K562 (cell line): ENCODE measurements around the gene TMEM88. TPM values are rescaled to one million over a fixed set of nuclear protein-coding genes. Genes with fewer than 3 reads are reported as not detected.
A peak's percentile ranks its signal among the peaks of the same experiment; 100 is the strongest.

Source experiments
- ATAC-seq: fragments of 200-7000 bp; cut with Tn5 transposase; 3 replicates; pipeline ENCODE4 v1.9.1; 2020; ENCODE audit warnings: moderate library complexity
- BruUV-seq: library from RNA; stranded (reverse); fragments of 400-500 nt; replicated peaks from 2 replicates; lab custom pipeline; 2021; lab: Mats Ljungman, UMichigan
- CTCF ChIA-PET: fragments of 300-600 bp; formaldehyde crosslinking; extraction: SDS; loops from one replicate; lab custom pipeline; 2021; ENCODE audit warnings: low intra/inter-chr PET ratio; lab: Yijun Ruan, JAX
- POLR2A ChIA-PET: fragments of 300-600, 350-650 bp; sonication (Branson Sonifier 250); formaldehyde crosslinking; extraction: SDS; loops from one replicate; lab custom pipeline; 2021; ENCODE audit warnings: antibody characterized with exemption, inconsistent platforms; lab: Yijun Ruan, JAX
- DNase-seq, 4 experiments: peaks; one replicate each; pipeline versions ENCODE4 v3.0.0 to v3.0.0-alpha.2; 2011 to 2018; ENCODE audit warnings: low spot score in 3 of 4, mixed read lengths in 3 of 4; ENCODE audit errors: extremely low read depth in 1 of 4
- FAIRE-seq: peaks from 2 replicates; lab custom pipeline; 2011; peaks lifted over from hg19 to GRCh38; lab: Jason Lieb, UNC
- H2AFZ ChIP-seq: 2 replicates; pipeline ENCODE4 v1.6.0; 2011; ENCODE audit warnings: low read depth, low read length, control low read depth, inconsistent platforms
- H3K27ac ChIP-seq: fragments of 200-600 bp; 3 replicates; pipeline ENCODE4 v1.8.0; 2011; ENCODE audit warnings: low read depth, mild to moderate bottlenecking, control low read depth, inconsistent platforms, low read length, moderate library complexity, mixed read lengths; ENCODE audit errors: extremely low read depth
- H3K27me3 ChIP-seq, 2 experiments: fragments of 300-600 bp in 1 of 2; 2 replicates in 1 of 2; 3 replicates in 1 of 2; pipeline versions ENCODE4 v1.6.0 to v1.8.0; 2011; ENCODE audit warnings: inconsistent platforms in 2 of 2, low read length in 2 of 2, mild to moderate bottlenecking in 1 of 2, mixed read lengths in 1 of 2, moderate library complexity in 1 of 2; ENCODE audit not compliant: control insufficient read depth in 2 of 2, insufficient read depth in 2 of 2
- H3K36me3 ChIP-seq: fragments of 300-600 bp; 3 replicates; pipeline ENCODE4 v1.8.0; 2011; ENCODE audit warnings: mild to moderate bottlenecking, low read length, inconsistent platforms; ENCODE audit not compliant: control insufficient read depth, insufficient read depth
- H3K4me1 ChIP-seq, 2 experiments: fragments of 200-600 bp in 1 of 2; replicated peaks in 1 of 2; 2 replicates in 1 of 2; 3 replicates in 1 of 2; pipeline versions ENCODE4 v1.5.1 to v1.8.0; 2011; ENCODE audit warnings: inconsistent platforms in 2 of 2, low read length in 2 of 2, mild to moderate bottlenecking in 1 of 2, mixed read lengths in 1 of 2, moderate library complexity in 1 of 2; ENCODE audit not compliant: control insufficient read depth in 2 of 2, insufficient read depth in 2 of 2
- H3K4me2 ChIP-seq: 2 replicates; pipeline ENCODE4 v1.6.1; 2011; ENCODE audit warnings: low read length, control low read depth, inconsistent platforms, mixed read lengths; ENCODE audit not compliant: insufficient read depth
- H3K4me3 ChIP-seq: fragments of 200-600 bp; sonication (generic), shearing (Covaris generic); 2 replicates; pipeline ENCODE4 v1.5.1; 2016; ENCODE audit warnings: control low read depth, inconsistent platforms
- H3K79me2 ChIP-seq: fragments of 200-600 bp; 3 replicates; pipeline ENCODE4 v1.8.0; 2011; ENCODE audit warnings: low read length, inconsistent platforms; ENCODE audit not compliant: control insufficient read depth, insufficient read depth
- H3K9ac ChIP-seq, 2 experiments: 2 replicates each; pipeline versions ENCODE4 v1.6.0 to v1.6.1; 2011; ENCODE audit warnings: low read depth in 2 of 2, low read length in 2 of 2, control low read depth in 1 of 2, inconsistent platforms in 1 of 2, mild to moderate bottlenecking in 1 of 2, mixed read lengths in 1 of 2; ENCODE audit not compliant: insufficient read depth in 1 of 2
- H3K9me1 ChIP-seq: one replicate; pipeline ENCODE4 v1.6.0; 2011; ENCODE audit warnings: inconsistent platforms, mild to moderate bottlenecking, low read length, moderate library complexity; ENCODE audit not compliant: control insufficient read depth, insufficient read depth
- H3K9me3 ChIP-seq: replicated peaks from 2 replicates; pipeline ENCODE4 v1.5.1; 2011; ENCODE audit warnings: low read depth, low read length, inconsistent platforms; ENCODE audit not compliant: control insufficient read depth, insufficient read depth
- H4K20me1 ChIP-seq: replicated peaks from 2 replicates; pipeline ENCODE4 v1.6.1; 2011; ENCODE audit warnings: low read length, inconsistent platforms, mixed read lengths; ENCODE audit not compliant: control insufficient read depth, insufficient read depth
- ARNT ChIP-seq, 2 experiments: fragments of 450-650 bp; IDR thresholded peaks; 2 replicates each; pipeline ENCODE4 v1.6.1; 2016; ENCODE audit warnings: mild to moderate bottlenecking in 1 of 2
- POLR2G ChIP-seq: fragments of 200-400 bp; formaldehyde crosslinking; IDR thresholded peaks from 2 replicates; pipeline ENCODE4 v1.6.1; 2017; ENCODE audit warnings: low read depth, mild to moderate bottlenecking, antibody characterized with exemption, low read length, moderate library complexity
- RBFOX2 ChIP-seq: fragments of 200-400 bp; formaldehyde crosslinking; IDR thresholded peaks from 2 replicates; pipeline ENCODE4 v1.6.1; 2017; ENCODE audit warnings: low read depth, mild to moderate bottlenecking, low read length, moderate library complexity
- ZNF224 ChIP-seq: sonication (generic); formaldehyde crosslinking; IDR thresholded peaks from 2 replicates; pipeline ENCODE4 v1.8.0; 2022; ENCODE audit warnings: mild to moderate bottlenecking, missing genetic modification reagents
- WGBS: fragments of 100-300 bp; shearing (Covaris generic); methylation state at CpG from one replicate; pipeline ENCODE4 v1.1.6; 2016; ENCODE audit warnings: low coverage, mixed read lengths; ENCODE audit not compliant: insufficient coverage; ENCODE audit errors: missing lambda C conversion rate; 5-methylcytosine and 5-hydroxymethylcytosine counted together
- in situ Hi-C: fragments of 300-500 bp; cut with MboI; formaldehyde crosslinking; loops from 4 replicates; pipeline ENCODE4 v1.15.0; 2018; ENCODE audit warnings: inconsistent platforms, mixed read lengths
- intact Hi-C: fragments of 100-400 bp; cut with micrococcal nuclease; formaldehyde crosslinking; loops from 2 replicates; pipeline ENCODE4 v1.14.2; 2022
- polyA plus RNA-seq, 8 experiments: library from polyadenylated mRNA; depleted of rRNA in 4 of 8; stranded (reverse) in 5 of 8; unstranded in 3 of 8; fragments of >200 nt; fragmentation: Nextera tagmentation in 2 of 8; fragmentation: Illumina TruSeq in 1 of 8; extraction: Ambion mirVana in 2 of 8; extraction: Trizol in 1 of 8; gene quantifications; 2 replicates each; pipeline versions ENCODE4 v1.2.1 to v1.2.3, GENCODE V29; 2011 to 2014; ENCODE audit warnings: inconsistent platforms in 1 of 8, missing spikeins in 1 of 8
- total RNA-seq, 7 experiments: library from RNA; depleted of rRNA in 6 of 7; stranded (reverse); fragments of >200 nt in 6 of 7; fragmentation: Illumina TruSeq in 2 of 7; extraction: Trizol in 2 of 7; gene quantifications; 2 replicates each; pipeline versions ENCODE4 v1.2.1 to v1.2.3, GENCODE V29; 2011 to 2021; ENCODE audit warnings: low replicate concordance in 1 of 7

TMEM88 gene
- total and polyA plus RNA-seq, 9 of the 15 experiments (the other 6 are each of a cell fraction or from before 2014, with no cell fraction given) = 0.10 to 1.4 (median 0.36) TPM; not detected in 3

DNA sequence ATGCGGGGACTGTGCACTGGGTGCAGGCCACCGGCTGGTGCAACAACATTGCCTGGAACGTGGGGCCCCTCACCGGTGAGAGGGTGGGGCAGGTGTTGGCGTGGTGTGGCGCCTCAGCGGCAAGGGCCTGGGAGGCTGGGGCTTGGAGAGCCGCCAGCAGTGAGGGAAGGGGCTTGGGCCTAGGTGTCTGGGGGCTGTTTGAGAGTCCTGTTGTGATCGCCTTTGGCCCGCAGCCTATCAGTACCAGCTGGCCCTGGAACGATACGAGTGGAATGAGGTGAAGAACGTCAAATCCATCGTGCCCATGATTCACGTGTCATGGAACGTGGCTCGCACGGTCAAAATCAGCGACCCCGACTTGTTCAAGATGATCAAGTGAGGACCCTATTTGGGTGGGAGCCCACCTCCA, 2.6 kb upstream of the TMEM88 start:
- intact Hi-C loops = loop anchor here (10.0 kb wide), 1 partner anchor 107 kb away; no protein-coding TSS in a partner anchor
- DNase-seq = no peak
- Histone ChIP-seq H3K9ac (no peak overlapping the region), H4K20me1 (no peaks in the 10 kb centered on the region), H3K79me2 (peaks cover 6% of the 10 kb centered on the region; the same call in 1 of the 3 replicates), H3K36me3 (peaks cover 51% of the 10 kb centered on the region; the same call in 2 of the 3 replicates), H3K4me1 (peaks cover 5 to 44% of the 10 kb centered on the region in 2 experiments; a peak in 3 of 5 replicates), H3K27ac (no peak overlapping the region), H3K9me1 (no peaks in the 10 kb centered on the region), H3K4me2 (no peak overlapping the region), H3K9me3 (no peaks in the 10 kb centered on the region), H3K27me3 (no peaks in the 10 kb centered on the region), H2AFZ (no peak overlapping the region), H3K4me3 (no peak overlapping the region)
- no TSS peak for BruUV-seq
- FAIRE-seq = no peak
- TF ChIP-seq POLR2G (peak; percentile 19; the same call in 1 of the 2 replicates), RBFOX2 (peak; percentile 4; the same call in 1 of the 2 replicates), ZNF224 (CRISPR knock-in tag) (no peak), ARNT (IDR thresholded peaks at IDR 0.05) (no peak)
- in situ Hi-C loops = no loop called here
- no peak for ATAC-seq
- POLR2A ChIA-PET = no interaction called here
- CTCF ChIA-PET = interaction anchor here (0.6 to 1.3 kb wide), 2 partner anchors 30 to 109 kb away, joined by 3 to 8 read pairs; no protein-coding TSS in a partner anchor
- WGBS = 90% methylated on average over 11 of the region's 20 CpGs
